HEK293 (cell line): ENCODE data around the gene CYP11A1.

Experiments
- BCL11A ChIP-seq: fragments of 450-650 bp; formaldehyde crosslinking; IDR thresholded peaks from 2 replicates; pipeline ENCODE4 v1.5.1; 2016; ENCODE audit warnings: low read depth, missing biosample characterization, missing genetic modification characterization
- KLF1 ChIP-seq: fragments of 450-650 bp; formaldehyde crosslinking; IDR thresholded peaks from 2 replicates; pipeline ENCODE4 v1.5.1; 2016; ENCODE audit warnings: missing biosample characterization, missing genetic modification characterization
- KLF7 ChIP-seq: fragments of 450-650 bp; formaldehyde crosslinking; IDR thresholded peaks from 2 replicates; pipeline ENCODE4 v1.5.1; 2016; ENCODE audit warnings: missing biosample characterization, missing genetic modification characterization, borderline replicate concordance
- TCF7L2 ChIP-seq: IDR thresholded peaks from 2 replicates; pipeline ENCODE4 v1.6.1; 2011; ENCODE audit warnings: low read depth, mild to moderate bottlenecking, inconsistent platforms, low read length, moderate library complexity, borderline replicate concordance
- ZNF138 ChIP-seq: fragments of 450-650 bp; formaldehyde crosslinking; IDR thresholded peaks from 2 replicates; pipeline ENCODE4 v1.5.1; 2016; ENCODE audit warnings: missing biosample characterization, missing genetic modification characterization, borderline replicate concordance
- ZNF302 ChIP-seq: fragments of 450-650 bp; formaldehyde crosslinking; IDR thresholded peaks from 2 replicates; pipeline ENCODE4 v1.5.1; 2016; ENCODE audit warnings: missing biosample characterization, missing genetic modification characterization, low read depth
- ZNF394 ChIP-seq: fragments of 450-650 bp; formaldehyde crosslinking; IDR thresholded peaks from 2 replicates; pipeline ENCODE4 v1.5.1; 2016; ENCODE audit warnings: missing biosample characterization, missing genetic modification characterization, mild to moderate bottlenecking, moderate library complexity, borderline replicate concordance
- ZNF521 ChIP-seq: fragments of 450-650 bp; formaldehyde crosslinking; IDR thresholded peaks from 2 replicates; pipeline ENCODE4 v1.5.1; 2017; ENCODE audit warnings: missing biosample characterization, mild to moderate bottlenecking, missing genetic modification characterization
- ZNF571 ChIP-seq: fragments of 450-650 bp; formaldehyde crosslinking; IDR thresholded peaks from 2 replicates; pipeline ENCODE4 v1.5.0; 2017; ENCODE audit warnings: missing biosample characterization, missing genetic modification characterization
- ZNF843 ChIP-seq: fragments of 450-650 bp; formaldehyde crosslinking; IDR thresholded peaks from 2 replicates; pipeline ENCODE4 v1.5.1; 2016; ENCODE audit warnings: missing biosample characterization, missing genetic modification characterization
- TF ChIP-seq, protein P1 (sequence below): fragments of 450-650 bp; formaldehyde crosslinking; IDR thresholded peaks from 2 replicates; pipeline ENCODE4 v1.5.1; 2016; ENCODE audit warnings: missing biosample characterization, missing genetic modification characterization
- TF ChIP-seq, protein P2 (sequence below): fragments of 450-650 bp; formaldehyde crosslinking; conservative IDR thresholded peaks from 2 replicates; pipeline ENCODE4 v1.5.1; 2016; ENCODE audit warnings: low read depth, missing biosample characterization, missing genetic modification characterization
- TF ChIP-seq, protein P3 (sequence below): fragments of 450-650 bp; formaldehyde crosslinking; IDR thresholded peaks from 2 replicates; pipeline ENCODE4 v1.5.1; 2017; ENCODE audit warnings: missing biosample characterization, missing genetic modification characterization

DNA sequence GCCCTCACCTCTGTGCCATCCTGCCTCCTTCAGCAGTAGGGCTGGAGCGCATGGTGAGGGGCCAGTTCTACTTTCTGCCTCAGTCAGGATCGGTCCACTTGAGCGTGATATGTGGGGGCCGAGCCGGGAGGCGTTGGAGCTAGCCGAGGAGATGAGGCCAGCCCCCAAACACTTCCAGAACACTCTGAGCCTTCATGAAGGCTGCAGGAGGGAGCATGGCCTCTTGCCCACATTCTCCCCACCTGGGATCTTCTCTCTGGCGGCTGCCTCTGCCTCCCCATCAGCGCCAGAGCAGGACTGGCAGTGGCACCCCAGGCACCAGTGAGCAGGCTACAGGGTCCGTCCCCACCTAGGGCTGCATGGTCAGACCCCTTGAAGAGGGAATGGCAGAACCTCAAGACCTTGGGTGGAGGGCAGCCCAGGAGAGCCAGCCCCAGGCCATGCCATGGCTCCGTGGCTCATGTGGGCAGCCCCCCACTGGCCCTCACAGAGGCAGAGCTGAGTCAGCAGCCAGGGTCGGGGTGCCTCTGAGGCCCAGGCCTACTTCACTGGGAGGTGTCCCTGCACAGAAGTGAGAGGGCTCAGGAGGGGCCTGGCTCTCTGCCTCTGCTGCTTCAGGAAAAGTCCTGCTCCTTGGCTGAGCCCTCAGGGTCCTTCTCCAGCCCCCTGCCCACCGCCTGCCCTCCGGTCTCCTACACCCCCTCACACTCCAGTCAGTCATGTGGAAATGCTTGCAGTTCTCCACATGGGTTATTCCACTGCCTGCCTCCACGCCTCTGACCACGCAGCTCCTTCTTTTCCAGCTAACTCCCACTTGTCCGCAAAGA, 28.1 kb upstream of the CYP11A1 start:
- TF ChIP-seq ZNF138 (tag by site-specific recombination) (no peak), ZNF394 (no peak), TCF7L2 (no peak), ZNF521 (tag by site-specific recombination) (no peak), ZNF843 (tag by site-specific recombination) (no peak), BCL11A (tag by site-specific recombination) (no peak), KLF1 (tag by site-specific recombination) (no peak), ZNF571 (tag by site-specific recombination) (no peak), KLF7 (tag by site-specific recombination) (no peak), ZNF302 (tag by site-specific recombination) (no peak)
- TF ChIP-seq, protein P1, sequence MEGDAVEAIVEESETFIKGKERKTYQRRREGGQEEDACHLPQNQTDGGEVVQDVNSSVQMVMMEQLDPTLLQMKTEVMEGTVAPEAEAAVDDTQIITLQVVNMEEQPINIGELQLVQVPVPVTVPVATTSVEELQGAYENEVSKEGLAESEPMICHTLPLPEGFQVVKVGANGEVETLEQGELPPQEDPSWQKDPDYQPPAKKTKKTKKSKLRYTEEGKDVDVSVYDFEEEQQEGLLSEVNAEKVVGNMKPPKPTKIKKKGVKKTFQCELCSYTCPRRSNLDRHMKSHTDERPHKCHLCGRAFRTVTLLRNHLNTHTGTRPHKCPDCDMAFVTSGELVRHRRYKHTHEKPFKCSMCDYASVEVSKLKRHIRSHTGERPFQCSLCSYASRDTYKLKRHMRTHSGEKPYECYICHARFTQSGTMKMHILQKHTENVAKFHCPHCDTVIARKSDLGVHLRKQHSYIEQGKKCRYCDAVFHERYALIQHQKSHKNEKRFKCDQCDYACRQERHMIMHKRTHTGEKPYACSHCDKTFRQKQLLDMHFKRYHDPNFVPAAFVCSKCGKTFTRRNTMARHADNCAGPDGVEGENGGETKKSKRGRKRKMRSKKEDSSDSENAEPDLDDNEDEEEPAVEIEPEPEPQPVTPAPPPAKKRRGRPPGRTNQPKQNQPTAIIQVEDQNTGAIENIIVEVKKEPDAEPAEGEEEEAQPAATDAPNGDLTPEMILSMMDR: no peak
- TF ChIP-seq, protein P2, sequence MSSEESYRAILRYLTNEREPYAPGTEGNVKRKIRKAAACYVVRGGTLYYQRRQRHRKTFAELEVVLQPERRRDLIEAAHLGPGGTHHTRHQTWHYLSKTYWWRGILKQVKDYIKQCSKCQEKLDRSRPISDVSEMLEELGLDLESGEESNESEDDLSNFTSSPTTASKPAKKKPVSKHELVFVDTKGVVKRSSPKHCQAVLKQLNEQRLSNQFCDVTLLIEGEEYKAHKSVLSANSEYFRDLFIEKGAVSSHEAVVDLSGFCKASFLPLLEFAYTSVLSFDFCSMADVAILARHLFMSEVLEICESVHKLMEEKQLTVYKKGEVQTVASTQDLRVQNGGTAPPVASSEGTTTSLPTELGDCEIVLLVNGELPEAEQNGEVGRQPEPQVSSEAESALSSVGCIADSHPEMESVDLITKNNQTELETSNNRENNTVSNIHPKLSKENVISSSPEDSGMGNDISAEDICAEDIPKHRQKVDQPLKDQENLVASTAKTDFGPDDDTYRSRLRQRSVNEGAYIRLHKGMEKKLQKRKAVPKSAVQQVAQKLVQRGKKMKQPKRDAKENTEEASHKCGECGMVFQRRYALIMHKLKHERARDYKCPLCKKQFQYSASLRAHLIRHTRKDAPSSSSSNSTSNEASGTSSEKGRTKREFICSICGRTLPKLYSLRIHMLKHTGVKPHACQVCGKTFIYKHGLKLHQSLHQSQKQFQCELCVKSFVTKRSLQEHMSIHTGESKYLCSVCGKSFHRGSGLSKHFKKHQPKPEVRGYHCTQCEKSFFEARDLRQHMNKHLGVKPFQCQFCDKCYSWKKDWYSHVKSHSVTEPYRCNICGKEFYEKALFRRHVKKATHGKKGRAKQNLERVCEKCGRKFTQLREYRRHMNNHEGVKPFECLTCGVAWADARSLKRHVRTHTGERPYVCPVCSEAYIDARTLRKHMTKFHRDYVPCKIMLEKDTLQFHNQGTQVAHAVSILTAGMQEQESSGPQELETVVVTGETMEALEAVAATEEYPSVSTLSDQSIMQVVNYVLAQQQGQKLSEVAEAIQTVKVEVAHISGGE (tag by site-specific recombination): no peak
- TF ChIP-seq, protein P3, sequence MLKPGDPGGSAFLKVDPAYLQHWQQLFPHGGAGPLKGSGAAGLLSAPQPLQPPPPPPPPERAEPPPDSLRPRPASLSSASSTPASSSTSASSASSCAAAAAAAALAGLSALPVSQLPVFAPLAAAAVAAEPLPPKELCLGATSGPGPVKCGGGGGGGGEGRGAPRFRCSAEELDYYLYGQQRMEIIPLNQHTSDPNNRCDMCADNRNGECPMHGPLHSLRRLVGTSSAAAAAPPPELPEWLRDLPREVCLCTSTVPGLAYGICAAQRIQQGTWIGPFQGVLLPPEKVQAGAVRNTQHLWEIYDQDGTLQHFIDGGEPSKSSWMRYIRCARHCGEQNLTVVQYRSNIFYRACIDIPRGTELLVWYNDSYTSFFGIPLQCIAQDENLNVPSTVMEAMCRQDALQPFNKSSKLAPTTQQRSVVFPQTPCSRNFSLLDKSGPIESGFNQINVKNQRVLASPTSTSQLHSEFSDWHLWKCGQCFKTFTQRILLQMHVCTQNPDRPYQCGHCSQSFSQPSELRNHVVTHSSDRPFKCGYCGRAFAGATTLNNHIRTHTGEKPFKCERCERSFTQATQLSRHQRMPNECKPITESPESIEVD (tag by site-specific recombination): no peak
